Epidermal melanocyte (primary cell): ENCODE data around the gene THAP4.
A peak's percentile ranks its signal among the peaks of the same experiment; 100 is the strongest.

Experiments used
- DNase-seq: peaks from one replicate; pipeline ENCODE4 v3.0.0; 2011; ENCODE audit warnings: low spot score; ENCODE audit not compliant: insufficient read length

THAP4 gene, protein sequence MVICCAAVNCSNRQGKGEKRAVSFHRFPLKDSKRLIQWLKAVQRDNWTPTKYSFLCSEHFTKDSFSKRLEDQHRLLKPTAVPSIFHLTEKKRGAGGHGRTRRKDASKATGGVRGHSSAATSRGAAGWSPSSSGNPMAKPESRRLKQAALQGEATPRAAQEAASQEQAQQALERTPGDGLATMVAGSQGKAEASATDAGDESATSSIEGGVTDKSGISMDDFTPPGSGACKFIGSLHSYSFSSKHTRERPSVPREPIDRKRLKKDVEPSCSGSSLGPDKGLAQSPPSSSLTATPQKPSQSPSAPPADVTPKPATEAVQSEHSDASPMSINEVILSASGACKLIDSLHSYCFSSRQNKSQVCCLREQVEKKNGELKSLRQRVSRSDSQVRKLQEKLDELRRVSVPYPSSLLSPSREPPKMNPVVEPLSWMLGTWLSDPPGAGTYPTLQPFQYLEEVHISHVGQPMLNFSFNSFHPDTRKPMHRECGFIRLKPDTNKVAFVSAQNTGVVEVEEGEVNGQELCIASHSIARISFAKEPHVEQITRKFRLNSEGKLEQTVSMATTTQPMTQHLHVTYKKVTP

GRCh38 chr2:241637018-241637794 lies at the start of gene THAP4, which contains the start of gene ATG4B:
TSS of gene THAP4 (minus strand) at chr2:241637158. CDS start at chr2:241637017, 141 bp downstream.
TSS of gene ATG4B (plus strand) at chr2:241637693. CDS start at chr2:241637715, 22 bp downstream.
- DNase-seq: peak; percentile 87

DNA sequence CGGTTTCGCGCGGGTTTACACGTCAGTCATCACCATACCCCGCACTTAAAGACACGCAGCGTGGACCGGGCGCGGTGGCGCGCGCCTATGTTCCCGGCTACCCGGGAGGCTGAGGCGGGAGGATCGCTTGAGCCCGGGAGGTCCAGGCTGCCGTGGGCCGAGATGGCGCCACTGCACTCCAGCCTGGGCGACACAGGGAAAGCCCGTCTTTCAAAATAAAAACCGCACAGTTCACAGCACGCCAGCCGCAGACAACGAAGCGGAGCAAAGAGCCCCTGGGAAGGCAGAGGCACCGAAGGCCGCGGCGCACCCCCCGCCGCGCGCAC lies 49.3 kb upstream of the THAP4 start:
- no peak for DNase-seq

DNA sequence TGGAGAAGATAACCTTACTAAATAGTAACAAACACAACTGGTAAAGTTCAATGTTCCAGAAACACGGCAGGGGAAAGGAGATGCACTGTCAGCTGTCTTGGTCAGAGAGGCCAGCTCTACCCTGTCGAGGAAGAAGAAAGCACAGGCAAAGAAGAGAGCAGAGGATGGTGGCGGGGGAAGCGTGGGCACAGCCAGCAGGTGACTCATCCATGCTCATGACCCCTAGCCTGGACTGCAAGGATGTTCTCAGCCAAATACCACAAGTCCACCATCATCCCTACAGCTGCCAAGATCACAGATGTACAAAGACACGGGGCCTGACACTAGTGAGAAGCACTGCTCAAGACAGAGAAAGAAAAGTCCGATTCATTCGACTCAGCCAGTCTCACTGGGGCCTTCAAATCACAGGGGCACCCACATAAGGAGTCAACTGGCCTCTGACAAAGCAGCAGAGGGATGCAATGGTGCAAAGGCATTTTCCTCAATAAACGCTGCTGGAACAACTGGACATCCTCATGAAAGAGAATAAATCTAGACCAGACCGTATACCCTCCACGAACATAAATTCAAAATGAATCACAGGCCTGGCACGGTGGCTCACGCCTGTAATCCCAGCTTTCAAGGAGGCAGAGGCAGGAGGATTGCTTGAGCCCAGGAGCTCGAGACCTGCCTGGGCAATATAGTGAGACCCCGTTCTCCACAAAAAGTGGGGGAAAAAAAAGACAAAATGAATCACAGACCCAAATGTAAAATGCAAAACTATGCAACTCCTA lies 44.1 kb upstream of the THAP4 start:
- DNase-seq: peak; percentile 53

- DNase-seq: no peak
These were observed 43.1 kb upstream of the THAP4 start for GRCh38 chr2:241680044-241680443.

DNA sequence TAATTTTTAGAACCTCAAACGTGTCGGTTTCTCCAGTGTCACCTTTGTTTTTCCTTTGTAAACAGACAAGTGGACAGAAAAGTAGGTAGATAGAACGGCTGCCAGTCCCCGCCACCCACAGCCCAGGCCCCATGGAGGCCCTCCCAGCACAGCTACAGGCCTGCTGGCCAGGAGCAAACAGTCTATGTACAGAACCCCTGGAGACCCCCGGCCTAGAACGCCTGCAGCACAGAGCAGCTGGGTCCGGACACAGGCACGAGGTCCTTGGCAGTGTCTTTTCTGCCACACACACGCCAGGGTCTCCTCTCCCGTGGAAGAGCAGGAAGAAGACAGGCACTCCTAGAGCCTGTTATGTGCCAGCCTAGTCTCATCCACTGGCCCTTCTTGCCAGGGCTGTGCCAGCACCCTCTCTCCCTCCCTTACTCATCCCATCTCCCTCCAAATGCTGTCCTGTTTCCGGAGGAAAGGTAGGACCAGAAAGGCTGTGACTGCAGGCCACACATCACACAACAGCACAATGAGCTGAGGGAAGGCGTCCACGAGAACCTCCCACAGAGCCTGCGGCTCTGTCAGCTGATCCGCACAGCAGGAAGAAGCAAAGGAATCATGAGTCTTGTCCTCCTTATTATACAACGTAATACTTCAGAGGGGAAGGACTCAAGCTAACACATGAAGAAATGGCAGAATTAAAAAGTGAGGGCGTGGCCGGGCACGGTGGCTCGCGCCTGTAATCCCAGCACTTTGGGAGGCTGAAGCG lies 42.0 kb upstream of the THAP4 start:
- peak; percentile 87 for DNase-seq

- DNase-seq: no peak
These were observed 41.3 kb upstream of the THAP4 start for GRCh38 chr2:241678307-241678706.

DNA sequence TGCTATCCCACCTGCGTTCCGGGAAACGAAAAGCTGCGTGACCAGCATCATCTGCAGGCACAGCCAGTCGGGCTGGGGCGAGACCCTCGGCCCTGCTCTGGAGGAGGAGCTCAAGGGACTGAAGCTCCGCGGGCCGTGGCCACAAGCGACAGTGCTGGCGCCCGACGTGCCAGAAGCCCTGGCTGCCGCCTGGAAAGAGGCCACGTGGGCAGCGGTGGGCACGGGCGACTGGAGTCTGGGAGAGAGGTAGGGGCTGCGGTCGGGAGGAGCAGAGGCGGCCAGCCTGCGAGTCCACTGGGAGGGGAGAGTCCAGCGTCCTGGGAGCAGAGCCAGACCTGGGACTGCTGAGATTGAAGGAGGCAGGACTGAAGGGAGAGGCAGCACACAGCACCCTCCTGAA lies 40.4 kb upstream of the THAP4 start:
- no peak for DNase-seq

- no peak for DNase-seq
These were observed 39.7 kb upstream of the THAP4 start for GRCh38 chr2:241676665-241677064.

DNA sequence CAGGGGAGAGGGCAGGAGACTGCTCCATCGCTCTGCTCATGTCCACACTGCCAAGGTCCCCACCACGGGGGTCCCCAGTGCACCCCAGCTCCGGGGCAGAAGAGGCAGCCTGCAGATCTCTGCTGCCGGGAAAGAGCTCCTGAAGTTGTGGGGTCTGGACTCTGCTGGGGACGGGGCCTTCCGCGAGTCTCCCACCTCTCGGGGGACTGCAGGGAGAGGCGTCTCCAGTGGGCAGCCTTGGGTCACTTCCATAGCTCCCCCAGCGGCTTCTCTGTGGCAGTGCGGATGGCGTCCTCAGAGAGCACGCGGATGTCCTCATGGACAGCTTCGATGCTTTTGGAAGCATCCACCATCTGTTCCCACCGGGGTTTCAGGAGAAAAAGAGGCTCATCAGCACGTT lies 38.9 kb upstream of the THAP4 start:
- no peak for DNase-seq

DNA sequence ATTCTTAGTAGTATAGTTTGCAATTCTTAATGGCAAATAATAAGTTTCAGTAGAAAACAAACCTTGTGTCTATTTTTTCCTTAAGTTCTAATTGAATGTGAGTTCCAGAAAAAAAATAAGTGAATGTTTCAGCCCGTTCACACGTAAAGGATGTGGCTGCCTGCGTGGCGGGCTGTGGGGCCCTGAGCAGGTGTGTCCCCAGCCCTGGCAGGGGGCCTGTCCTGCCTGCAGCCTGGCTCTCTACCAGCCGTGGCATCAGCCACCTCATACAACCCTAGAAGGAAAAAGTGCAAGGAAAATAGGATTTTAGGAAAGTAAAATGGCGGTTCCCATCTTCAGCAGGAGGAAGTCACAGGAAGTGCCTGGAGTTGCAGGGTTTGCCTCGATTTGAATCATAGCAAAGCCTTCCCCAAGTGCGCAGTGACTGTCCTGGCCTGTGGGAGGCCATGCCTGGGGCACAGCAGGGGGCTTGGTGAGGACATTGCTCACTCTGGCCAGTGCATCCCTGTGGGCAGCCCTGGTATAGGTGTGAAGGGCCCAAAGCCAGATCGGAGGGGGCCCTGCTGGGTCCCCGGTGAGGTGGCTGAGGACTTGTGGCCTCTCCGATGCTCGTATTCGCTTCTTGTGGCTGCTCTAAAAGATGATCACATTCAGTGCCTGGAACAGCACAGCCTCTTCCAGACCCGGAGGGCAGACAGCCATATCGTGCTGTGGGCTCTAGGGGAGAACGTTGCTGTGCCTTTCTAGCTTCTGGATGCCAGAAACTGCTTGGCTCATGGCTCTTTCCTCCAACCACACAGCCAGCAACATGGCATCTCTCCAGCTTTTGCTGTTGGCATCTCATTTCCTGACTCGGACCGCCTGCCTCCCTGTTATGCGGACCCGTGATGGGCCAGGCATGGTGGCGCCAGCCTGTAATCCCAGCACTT lies 37.1 kb upstream of the THAP4 start:
- DNase-seq: no peak

DNA sequence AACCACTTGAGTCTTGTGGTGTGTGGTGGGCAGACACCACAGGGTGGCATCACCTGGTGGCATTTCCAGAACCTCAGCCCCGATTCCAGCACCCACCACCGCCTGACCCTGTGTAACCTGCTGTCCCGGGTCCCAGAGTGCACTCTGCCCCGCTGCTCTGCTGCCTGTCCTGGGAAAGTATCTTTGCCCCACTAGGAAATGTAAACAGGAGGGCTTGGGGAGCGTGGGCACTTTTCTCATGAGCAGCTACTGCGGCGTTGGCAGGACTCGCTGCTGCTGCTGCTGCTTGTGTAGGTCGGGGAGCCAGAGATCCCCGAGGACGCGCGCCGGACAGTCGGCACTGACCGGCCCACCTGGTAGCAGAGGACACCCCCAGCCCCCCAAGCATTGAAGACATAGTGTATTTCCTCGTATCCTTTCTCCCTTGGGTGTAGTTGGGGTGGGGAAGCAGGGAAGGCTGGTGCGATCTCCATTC lies 36.3 kb upstream of the THAP4 start:
- no peak for DNase-seq

- no peak for DNase-seq
These were observed 35.6 kb upstream of the THAP4 start for GRCh38 chr2:241672243-241673188.

DNA sequence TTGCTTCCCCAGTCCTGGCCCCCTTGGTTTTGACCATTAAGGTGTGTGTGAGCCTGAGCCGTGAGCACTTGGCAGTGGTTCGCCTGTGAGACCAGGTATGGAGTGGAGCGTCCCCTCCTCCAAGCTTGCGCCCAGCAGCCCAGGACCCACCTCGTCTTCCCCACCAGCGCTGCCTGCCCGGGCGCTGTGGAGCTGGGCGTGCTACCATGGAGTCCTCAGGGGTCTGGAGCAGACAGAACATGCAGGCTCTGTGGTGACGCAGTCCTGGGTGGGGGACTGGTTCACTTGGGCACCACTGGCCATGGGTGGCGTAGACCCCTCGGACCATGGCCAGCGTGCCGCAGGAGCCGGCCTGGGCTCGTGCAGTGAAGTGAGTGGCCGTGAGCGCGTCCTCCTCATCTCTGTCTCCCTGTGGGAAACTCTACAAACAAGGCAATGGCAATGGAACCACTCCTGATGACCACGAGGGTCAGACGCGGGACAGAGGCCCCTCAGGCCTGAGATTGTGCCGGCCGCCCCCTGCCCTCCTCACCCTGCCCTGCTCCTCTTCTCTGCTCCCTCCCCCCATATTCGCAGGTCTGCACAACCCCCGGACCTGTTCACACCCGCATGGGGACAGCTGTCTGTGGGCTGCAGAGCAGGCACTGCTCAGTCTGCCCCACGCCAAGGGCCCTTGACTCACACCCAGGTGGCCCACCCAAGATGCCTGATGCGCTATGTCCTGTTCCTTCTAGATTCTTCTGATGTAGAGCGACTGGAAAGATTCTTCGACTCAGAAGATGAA lies 34.7 kb upstream of the THAP4 start:
- no peak for DNase-seq

- no peak for DNase-seq
These were observed 33.6 kb upstream of the THAP4 start for GRCh38 chr2:241670333-241671110.

GRCh38 chr2:241668839-241669238 lies 31.9 kb upstream of the THAP4 start:
- no peak for DNase-seq

GRCh38 chr2:241668354-241668753 lies 31.4 kb upstream of the THAP4 start:
- no peak for DNase-seq
